ENCODE data around the gene CCDC73. TPM values are rescaled to one million over a fixed set of nuclear protein-coding genes. Genes with fewer than 3 reads are reported as not detected.
"Not testable (repeated sequence)": the region's sequence is repeated elsewhere in the genome, so short reads cannot be mapped to it uniquely, and the experiment has no call there.

Gene CCDC73
- total RNA-seq, 1 experiment from 2014 or later: not detected

GRCh38 chr11:32819187-32819586 lies 24.7 kb upstream of the CCDC73 start:
- in situ Hi-C loops (cut with HindIII; ENCODE audit: low pct_unique_long_range_greater_than_20kb, low sequenced_read_pairs): no loop called here
- DNase-seq (ENCODE audit: low read depth, low spot score): no peak

- no peak for DNase-seq (ENCODE audit: low read depth, low spot score)
- in situ Hi-C loops (cut with HindIII; ENCODE audit: low pct_unique_long_range_greater_than_20kb, low sequenced_read_pairs): no loop called here
Observed at GRCh38 chr11:32817852-32818183, 23.4 kb upstream of the CCDC73 start.

GRCh38 chr11:32817181-32817851 lies 22.9 kb upstream of the CCDC73 start:
- DNase-seq (ENCODE audit: low read depth, low spot score): no peak
- in situ Hi-C loops (cut with HindIII; ENCODE audit: low pct_unique_long_range_greater_than_20kb, low sequenced_read_pairs): no loop called here

- in situ Hi-C loops (cut with HindIII; ENCODE audit: low pct_unique_long_range_greater_than_20kb, low sequenced_read_pairs): no loop called here
- peak; percentile 91 for DNase-seq (ENCODE audit: low read depth, low spot score)
Observed at GRCh38 chr11:32809313-32809712, 14.9 kb upstream of the CCDC73 start.

GRCh38 chr11:32796425-32796824 lies 2.0 kb upstream of the CCDC73 start:
- in situ Hi-C loops (cut with HindIII; ENCODE audit: low pct_unique_long_range_greater_than_20kb, low sequenced_read_pairs): no loop called here
- no peak for DNase-seq (ENCODE audit: low read depth, low spot score)

GRCh38 chr11:32792948-32793475 lies 1.4 kb downstream of the CCDC73 start:
- peak; percentile 64 for DNase-seq (ENCODE audit: low read depth, low spot score)
- in situ Hi-C loops (cut with HindIII; ENCODE audit: low pct_unique_long_range_greater_than_20kb, low sequenced_read_pairs): no loop called here

GRCh38 chr11:32792111-32792947 lies 2.1 kb downstream of the CCDC73 start:
- DNase-seq (ENCODE audit: low read depth, low spot score): no peak
- in situ Hi-C loops (cut with HindIII; ENCODE audit: low pct_unique_long_range_greater_than_20kb, low sequenced_read_pairs): no loop called here

- DNase-seq (ENCODE audit: low read depth, low spot score): no peak
Observed at GRCh38 chr11:32790916-32791315, 3.5 kb downstream of the CCDC73 start.

GRCh38 chr11:32786811-32787210 lies 7.7 kb downstream of the CCDC73 start:
- no peak for DNase-seq (ENCODE audit: low read depth, low spot score)
- in situ Hi-C loops (cut with HindIII; ENCODE audit: low pct_unique_long_range_greater_than_20kb, low sequenced_read_pairs): no loop called here

More at GRCh38 chr11:32790916-32791315, 3.5 kb downstream of the CCDC73 start:
- in situ Hi-C loops (cut with HindIII; ENCODE audit: low pct_unique_long_range_greater_than_20kb, low sequenced_read_pairs): no loop called here

- no peak for DNase-seq (ENCODE audit: low read depth, low spot score)
- in situ Hi-C loops (cut with HindIII; ENCODE audit: low pct_unique_long_range_greater_than_20kb, low sequenced_read_pairs): no loop called here
Observed at GRCh38 chr11:32785262-32785661, 9.2 kb downstream of the CCDC73 start.

- in situ Hi-C loops (cut with HindIII; ENCODE audit: low pct_unique_long_range_greater_than_20kb, low sequenced_read_pairs): no loop called here
- no peak for DNase-seq (ENCODE audit: low read depth, low spot score)
Observed at GRCh38 chr11:32781721-32782120, 12.7 kb downstream of the CCDC73 start.

- in situ Hi-C loops (cut with HindIII; ENCODE audit: low pct_unique_long_range_greater_than_20kb, low sequenced_read_pairs); DNase-seq (ENCODE audit: low read depth, low spot score): not testable (repeated sequence)
Observed at GRCh38 chr11:32780839-32781238, 13.6 kb downstream of the CCDC73 start.

- no peak for DNase-seq (ENCODE audit: low read depth, low spot score)
- in situ Hi-C loops (cut with HindIII; ENCODE audit: low pct_unique_long_range_greater_than_20kb, low sequenced_read_pairs): no loop called here
Observed at GRCh38 chr11:32779136-32779535, 15.3 kb downstream of the CCDC73 start.

- peak; percentile 15 for DNase-seq (ENCODE audit: low read depth, low spot score)
- in situ Hi-C loops (cut with HindIII; ENCODE audit: low pct_unique_long_range_greater_than_20kb, low sequenced_read_pairs): no loop called here
Observed at GRCh38 chr11:32775908-32776307, 18.6 kb downstream of the CCDC73 start.

- in situ Hi-C loops (cut with HindIII; ENCODE audit: low pct_unique_long_range_greater_than_20kb, low sequenced_read_pairs): no loop called here
- DNase-seq (ENCODE audit: low read depth, low spot score): peak; percentile 81
Observed at GRCh38 chr11:32774081-32774480, 20.4 kb downstream of the CCDC73 start.

GRCh38 chr11:32772731-32773130 lies 21.7 kb downstream of the CCDC73 start:
- in situ Hi-C loops (cut with HindIII; ENCODE audit: low pct_unique_long_range_greater_than_20kb, low sequenced_read_pairs): no loop called here
- DNase-seq (ENCODE audit: low read depth, low spot score): no peak

GRCh38 chr11:32761774-32762173 lies 32.7 kb downstream of the CCDC73 start:
- DNase-seq (ENCODE audit: low read depth, low spot score); in situ Hi-C loops (cut with HindIII; ENCODE audit: low pct_unique_long_range_greater_than_20kb, low sequenced_read_pairs): not testable (repeated sequence)

GRCh38 chr11:32758291-32758690 lies 36.2 kb downstream of the CCDC73 start:
- in situ Hi-C loops (cut with HindIII; ENCODE audit: low pct_unique_long_range_greater_than_20kb, low sequenced_read_pairs): no loop called here

GRCh38 chr11:32753181-32753580 lies 41.3 kb downstream of the CCDC73 start:
- in situ Hi-C loops (cut with HindIII; ENCODE audit: low pct_unique_long_range_greater_than_20kb, low sequenced_read_pairs); DNase-seq (ENCODE audit: low read depth, low spot score): not testable (repeated sequence)

More at GRCh38 chr11:32758291-32758690, 36.2 kb downstream of the CCDC73 start:
- DNase-seq (ENCODE audit: low read depth, low spot score): no peak
